HG02763 (cell line): ENCODE data around the gene KIF26A.

ENCODE experiments used
- ATAC-seq: cut with Tn5 transposase; IDR thresholded peaks from one replicate; pipeline ENCODE4 v1.9.1; 2021; ENCODE audit warnings: mild to moderate bottlenecking, moderate library complexity; ENCODE audit not compliant: unreplicated experiment

KIF26A gene

GRCh38 chr14:104101086-104101621 is 37.2 kb upstream of the KIF26A start:
- no peak for ATAC-seq

GRCh38 chr14:104101651-104102281 is 36.6 kb upstream of the KIF26A start:
- ATAC-seq: no peak

- ATAC-seq: no peak
These were observed 36.0 kb upstream of the KIF26A start for GRCh38 chr14:104102282-104102914.

- ATAC-seq: no peak
These were observed 35.3 kb upstream of the KIF26A start for GRCh38 chr14:104103061-104103445.

- no peak for ATAC-seq
These were observed 34.8 kb upstream of the KIF26A start for GRCh38 chr14:104103446-104104075.

- no peak for ATAC-seq
These were observed 34.1 kb upstream of the KIF26A start for GRCh38 chr14:104104076-104104901.

- no peak for ATAC-seq
These were observed 33.1 kb upstream of the KIF26A start for GRCh38 chr14:104105071-104105821.

GRCh38 chr14:104105822-104106470 is 32.4 kb upstream of the KIF26A start:
- ATAC-seq: no peak

- ATAC-seq: no peak
These were observed 31.9 kb upstream of the KIF26A start for GRCh38 chr14:104106471-104106991.

GRCh38 chr14:104107101-104107581 is 31.2 kb upstream of the KIF26A start:
- ATAC-seq: no peak

- ATAC-seq: no peak
These were observed 30.5 kb upstream of the KIF26A start for GRCh38 chr14:104107611-104108569.

- ATAC-seq: no peak
These were observed 29.5 kb upstream of the KIF26A start for GRCh38 chr14:104108570-104109541.

- ATAC-seq: no peak
These were observed 28.5 kb upstream of the KIF26A start for GRCh38 chr14:104109731-104110361.

- no peak for ATAC-seq
These were observed 27.7 kb upstream of the KIF26A start for GRCh38 chr14:104110491-104111209.

- no peak for ATAC-seq
These were observed 26.9 kb upstream of the KIF26A start for GRCh38 chr14:104111301-104112112.
